COLO829 (cell line): ENCODE data around the gene INPP5E.
A peak's percentile ranks its signal among the peaks of the same experiment; 100 is the strongest.

Experiments
- DNase-seq: peaks from one replicate; pipeline ENCODE4 v3.0.0; 2012; ENCODE audit warnings: low spot score

Gene INPP5E

GRCh38 chr9:136403538-136403914 is 36.1 kb downstream of the INPP5E start:
- no peak for DNase-seq

DNA sequence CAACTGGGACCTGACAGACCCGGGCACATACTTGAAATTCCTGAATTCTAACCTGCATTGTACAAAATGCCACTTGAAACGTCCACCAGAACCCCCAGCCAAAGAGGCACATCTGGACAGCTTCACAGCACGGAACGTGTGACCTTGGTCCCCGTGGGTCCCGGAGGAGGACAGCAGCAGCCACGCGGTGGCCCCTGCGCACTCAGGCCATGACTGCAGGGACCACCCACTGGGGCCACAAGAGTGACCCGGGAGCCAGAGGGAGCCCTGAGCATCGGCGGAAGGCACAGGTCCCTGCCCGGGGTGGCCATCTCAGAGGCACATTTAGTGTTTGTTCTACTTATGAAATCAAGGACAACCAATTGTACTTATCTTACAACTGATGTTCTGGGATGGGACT is 37.6 kb downstream of the INPP5E start:
- no peak for DNase-seq

GRCh38 chr9:136401173-136401922 is 38.3 kb downstream of the INPP5E start:
- DNase-seq, result no peak

GRCh38 chr9:136400038-136400834 is 39.4 kb downstream of the INPP5E start, which contains the start of gene SNAPC4:
TSS of gene SNAPC4 (minus strand) at chr9:136400170. CDS start at chr9:136398428, 1,742 bp downstream.
- DNase-seq, result peak; percentile 82

GRCh38 chr9:136399176-136400037 is 40.2 kb downstream of the INPP5E start:
- no peak for DNase-seq

DNA sequence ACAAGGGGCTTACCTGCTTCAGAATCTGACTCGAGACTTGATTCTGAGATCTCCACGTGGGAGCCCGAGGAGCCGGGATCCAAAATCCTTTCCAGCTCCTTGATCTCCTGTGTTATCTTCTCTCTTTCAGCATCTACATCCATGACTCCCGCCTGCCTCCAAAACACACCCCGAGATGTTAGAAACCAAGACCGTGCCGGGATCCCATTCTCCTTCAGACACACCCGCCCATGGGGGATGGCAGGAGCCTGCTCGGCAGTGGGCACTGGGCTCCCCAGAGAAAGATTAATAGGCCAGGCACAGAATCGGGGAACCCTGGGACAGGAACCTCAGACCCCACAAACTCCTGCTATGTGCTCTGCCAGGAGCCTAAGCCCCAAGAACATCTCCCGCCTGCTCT is 41.4 kb downstream of the INPP5E start:
- no peak for DNase-seq

DNA sequence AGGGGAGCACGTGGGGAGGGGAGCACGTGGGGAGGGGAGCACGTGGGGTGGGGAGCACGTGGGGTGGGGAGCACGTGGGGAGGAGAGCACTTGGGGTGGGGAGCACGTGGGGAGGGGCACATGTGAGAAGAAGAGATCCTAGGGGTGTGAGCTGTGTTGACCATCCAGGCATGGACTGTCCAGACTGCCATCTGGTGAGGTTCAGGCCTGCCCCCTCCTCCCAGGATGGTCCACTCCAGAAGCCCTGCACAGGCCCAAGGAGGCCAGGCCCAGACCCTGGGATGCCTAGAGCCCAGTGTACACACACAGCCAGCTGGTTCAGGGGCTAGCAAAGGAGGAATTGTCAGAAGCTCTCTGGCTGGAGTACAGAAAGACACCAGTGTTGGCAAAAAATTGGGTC is 42.0 kb downstream of the INPP5E start:
- DNase-seq, result no peak

DNA sequence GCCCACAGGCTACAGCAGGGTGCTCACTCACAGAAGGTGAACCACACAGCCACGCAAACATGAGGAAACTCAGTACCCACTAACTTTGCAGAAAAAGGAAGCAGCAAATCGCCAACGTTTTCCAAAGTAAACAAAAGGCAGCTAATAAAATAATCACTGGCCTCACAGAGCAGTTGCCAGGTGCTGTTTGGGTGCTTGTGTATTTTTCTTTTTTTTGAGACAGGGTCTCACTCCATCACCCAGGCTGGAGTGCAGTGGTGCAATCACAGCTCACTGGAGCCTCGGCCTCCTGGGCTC is 43.5 kb downstream of the INPP5E start:
- no peak for DNase-seq

DNA sequence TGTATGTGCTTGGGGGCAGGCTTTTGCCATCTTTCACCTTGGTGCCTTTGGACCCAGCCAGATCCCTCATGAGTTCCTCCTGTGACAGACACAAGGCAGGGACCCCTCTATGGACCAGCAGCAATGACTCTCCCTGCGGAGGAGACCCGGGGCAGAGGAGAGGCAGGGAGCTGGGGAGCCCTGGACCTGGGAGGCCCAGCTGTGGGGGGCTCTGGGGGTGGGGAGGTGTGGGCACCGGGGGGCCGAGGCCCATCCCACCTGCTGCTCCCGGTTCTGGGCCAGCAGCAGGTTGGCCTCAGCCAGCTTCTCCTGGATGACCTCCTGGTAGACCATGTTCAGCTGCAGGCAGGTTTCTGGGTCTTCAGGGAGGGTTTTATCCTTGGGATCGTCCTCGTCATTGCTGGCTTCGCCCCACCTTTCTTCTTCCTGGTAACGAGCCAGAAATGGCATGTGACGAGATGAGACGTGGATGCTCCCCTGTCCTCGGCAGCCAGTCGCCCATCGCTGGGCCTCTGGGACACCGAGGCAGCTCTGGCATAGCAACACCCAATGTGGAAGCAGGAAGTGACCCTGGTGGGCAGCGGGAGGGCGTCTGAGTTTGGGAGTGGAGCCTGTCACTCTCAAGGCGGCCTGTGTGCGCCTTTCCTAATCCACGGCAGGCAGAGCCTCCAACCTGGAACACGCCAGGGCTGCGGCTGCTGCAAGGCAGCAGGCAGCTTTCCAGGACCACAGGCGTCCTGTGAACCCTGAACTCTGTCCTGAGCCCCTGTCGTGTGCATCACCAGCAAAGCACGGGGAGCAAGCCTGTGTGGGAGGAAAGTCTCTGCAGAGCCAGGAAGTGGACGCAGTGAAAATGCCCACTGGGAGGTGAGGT is 44.1 kb downstream of the INPP5E start:
- DNase-seq, result no peak

- no peak for DNase-seq
These were observed 44.7 kb downstream of the INPP5E start for GRCh38 chr9:136395020-136395340.

GRCh38 chr9:136394312-136395019 is 45.2 kb downstream of the INPP5E start:
- no peak for DNase-seq

- DNase-seq, result no peak
These were observed 46.1 kb downstream of the INPP5E start for GRCh38 chr9:136393531-136393930.

GRCh38 chr9:136392538-136393449 is 46.9 kb downstream of the INPP5E start:
- no peak for DNase-seq

DNA sequence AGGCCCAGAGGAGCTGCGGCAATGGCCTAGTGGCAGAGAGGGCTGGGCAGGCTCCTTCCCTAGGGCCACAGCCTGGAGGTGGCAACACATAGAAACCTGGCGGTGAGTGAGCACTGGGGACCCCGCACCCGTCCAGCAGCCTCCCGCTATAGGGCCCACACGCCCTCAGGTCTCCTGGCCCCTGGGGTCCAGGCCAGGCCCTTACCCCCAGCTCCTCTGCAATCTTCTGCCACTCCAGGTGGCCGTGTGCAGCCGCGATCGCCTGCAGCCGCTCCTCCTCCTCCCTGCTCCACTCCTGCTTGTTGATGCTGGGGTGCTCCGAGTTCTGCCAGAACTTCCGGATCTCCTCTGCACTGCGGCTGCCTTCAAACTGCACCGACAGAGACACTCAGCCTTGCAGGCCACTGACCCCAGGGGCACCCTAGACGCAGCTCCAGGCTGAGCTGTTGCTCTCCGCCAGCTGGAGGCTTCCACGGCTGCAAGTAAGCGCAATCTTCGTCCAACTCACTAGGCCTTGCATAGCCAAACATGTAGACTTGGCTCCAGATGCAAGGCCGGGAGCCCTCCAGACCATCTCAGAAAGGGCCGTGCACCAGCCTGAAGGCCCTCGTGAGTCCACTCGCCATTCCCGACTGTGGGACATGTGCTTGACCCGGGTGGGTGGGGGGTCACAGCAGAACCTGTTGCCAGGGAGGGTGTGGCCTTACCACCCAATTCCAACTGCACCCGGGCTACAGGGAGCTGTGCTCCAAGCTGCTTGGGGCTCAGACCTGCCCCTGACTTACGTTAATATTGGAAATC is 47.7 kb downstream of the INPP5E start:
- no peak for DNase-seq

GRCh38 chr9:136389396-136389795 is 50.2 kb downstream of the INPP5E start:
- no peak for DNase-seq

GRCh38 chr9:136387217-136387616 is 52.4 kb downstream of the INPP5E start:
- DNase-seq, result no peak

- DNase-seq, result no peak
These were observed 53.6 kb downstream of the INPP5E start for GRCh38 chr9:136386018-136386417.

DNA sequence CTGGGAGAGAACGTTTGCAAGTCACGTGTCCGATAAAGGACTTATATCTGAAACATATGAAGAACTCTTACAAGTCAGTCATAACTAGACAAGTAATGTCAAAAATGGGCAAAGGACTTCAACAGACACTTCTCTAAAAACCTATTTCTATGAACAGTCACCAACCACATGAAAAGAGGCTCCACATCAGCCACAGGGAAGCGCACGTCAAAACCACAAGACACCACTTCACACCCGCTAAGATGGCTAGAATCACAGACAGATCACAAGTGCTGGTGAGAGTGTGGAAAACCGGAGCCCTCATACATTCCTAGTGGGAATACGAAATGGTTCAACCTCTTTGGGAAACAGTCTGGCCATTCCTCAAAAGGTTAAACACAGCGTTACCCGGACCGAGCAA is 54.6 kb downstream of the INPP5E start:
- DNase-seq, result no peak

DNA sequence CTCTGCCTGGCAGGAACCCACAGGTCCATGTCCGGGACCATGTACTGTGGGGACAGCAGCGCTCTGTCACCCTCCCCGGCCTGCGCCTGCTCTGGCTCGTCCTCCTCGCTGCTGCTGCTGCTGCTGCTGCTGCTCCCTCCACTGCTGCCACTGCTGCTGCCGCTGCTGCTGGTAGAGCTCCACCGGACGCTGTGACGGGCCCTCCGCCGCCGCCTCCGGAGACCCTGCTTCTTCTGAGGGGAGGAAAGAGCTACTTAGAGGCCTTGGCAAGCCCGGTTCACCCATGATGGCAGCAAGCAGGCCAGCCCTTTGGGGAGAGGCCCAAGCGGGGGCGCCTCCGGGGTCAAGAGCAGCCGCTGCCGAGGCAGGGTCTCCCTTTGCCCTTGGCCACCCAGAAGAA is 56.2 kb downstream of the INPP5E start:
- no peak for DNase-seq
